GM18868 (cell line): ENCODE data around the gene FAM83D.

Source experiments
- ATAC-seq: cut with Tn5 transposase; IDR thresholded peaks from one replicate; pipeline ENCODE4 v1.9.1; 2021; ENCODE audit warnings: mild to moderate bottlenecking, moderate library complexity; ENCODE audit not compliant: unreplicated experiment

Gene FAM83D

GRCh38 chr20:38997622-38998021, 71.4 kb downstream of the FAM83D start:
- peak; percentile 94 for ATAC-seq

GRCh38 chr20:38999217-38999616, 73.0 kb downstream of the FAM83D start:
- no peak for ATAC-seq

- ATAC-seq: no peak
These were observed 74.0 kb downstream of the FAM83D start for GRCh38 chr20:38999965-39000910.
